GM12873 (cell line): ENCODE results near the gene NTNG1.

Experiments used
- TF ChIP-seq, protein P1 (sequence below): IDR thresholded peaks from 2 replicates; pipeline ENCODE4 v1.5.1; 2012; ENCODE audit warnings: low read depth, mild to moderate bottlenecking, moderate library complexity, low read length, control low read depth; ENCODE audit not compliant: insufficient read depth; ENCODE audit errors: missing control alignments

The NTNG1 gene

DNA sequence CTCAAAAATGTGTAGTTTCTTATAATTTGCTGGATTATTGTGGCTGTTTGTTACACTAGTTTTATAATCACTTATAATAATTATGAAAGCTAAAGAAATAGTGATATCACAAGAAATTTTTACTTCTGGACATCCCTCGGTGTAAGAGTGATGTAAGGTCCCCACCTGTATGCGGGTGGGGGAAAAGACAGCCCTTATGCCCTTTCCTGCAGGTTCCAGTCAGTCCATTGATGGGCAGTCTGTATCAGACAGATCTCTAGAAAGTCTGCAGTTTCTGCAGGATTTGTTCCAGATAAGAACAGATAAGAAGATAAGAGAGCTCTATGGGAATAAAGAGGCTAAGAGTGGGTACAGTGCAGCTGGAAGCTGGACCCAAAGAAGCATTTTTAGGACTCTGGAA lies 89.3 kb downstream of the NTNG1 start:
- TF ChIP-seq, protein P1, sequence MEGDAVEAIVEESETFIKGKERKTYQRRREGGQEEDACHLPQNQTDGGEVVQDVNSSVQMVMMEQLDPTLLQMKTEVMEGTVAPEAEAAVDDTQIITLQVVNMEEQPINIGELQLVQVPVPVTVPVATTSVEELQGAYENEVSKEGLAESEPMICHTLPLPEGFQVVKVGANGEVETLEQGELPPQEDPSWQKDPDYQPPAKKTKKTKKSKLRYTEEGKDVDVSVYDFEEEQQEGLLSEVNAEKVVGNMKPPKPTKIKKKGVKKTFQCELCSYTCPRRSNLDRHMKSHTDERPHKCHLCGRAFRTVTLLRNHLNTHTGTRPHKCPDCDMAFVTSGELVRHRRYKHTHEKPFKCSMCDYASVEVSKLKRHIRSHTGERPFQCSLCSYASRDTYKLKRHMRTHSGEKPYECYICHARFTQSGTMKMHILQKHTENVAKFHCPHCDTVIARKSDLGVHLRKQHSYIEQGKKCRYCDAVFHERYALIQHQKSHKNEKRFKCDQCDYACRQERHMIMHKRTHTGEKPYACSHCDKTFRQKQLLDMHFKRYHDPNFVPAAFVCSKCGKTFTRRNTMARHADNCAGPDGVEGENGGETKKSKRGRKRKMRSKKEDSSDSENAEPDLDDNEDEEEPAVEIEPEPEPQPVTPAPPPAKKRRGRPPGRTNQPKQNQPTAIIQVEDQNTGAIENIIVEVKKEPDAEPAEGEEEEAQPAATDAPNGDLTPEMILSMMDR, result no peak

DNA sequence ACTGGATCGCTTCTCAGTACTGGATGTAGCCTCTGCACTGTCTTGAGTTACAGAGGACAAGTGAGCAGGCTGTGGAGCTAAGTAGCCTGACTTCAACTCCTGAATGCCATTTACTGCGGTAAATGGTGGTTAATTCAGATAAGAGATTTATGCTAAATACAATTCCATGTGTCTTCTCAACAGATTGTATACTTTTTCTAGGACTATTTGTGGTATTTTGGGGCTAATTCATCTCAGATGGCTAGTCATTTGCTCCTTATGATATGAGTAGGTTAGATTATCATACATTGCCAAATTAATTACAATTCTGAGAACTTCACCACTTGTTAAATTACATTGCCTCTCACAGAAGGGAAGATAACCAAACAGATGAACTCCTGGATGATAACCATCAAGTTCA lies 90.5 kb downstream of the NTNG1 start:
- TF ChIP-seq, protein P1, result no peak

DNA sequence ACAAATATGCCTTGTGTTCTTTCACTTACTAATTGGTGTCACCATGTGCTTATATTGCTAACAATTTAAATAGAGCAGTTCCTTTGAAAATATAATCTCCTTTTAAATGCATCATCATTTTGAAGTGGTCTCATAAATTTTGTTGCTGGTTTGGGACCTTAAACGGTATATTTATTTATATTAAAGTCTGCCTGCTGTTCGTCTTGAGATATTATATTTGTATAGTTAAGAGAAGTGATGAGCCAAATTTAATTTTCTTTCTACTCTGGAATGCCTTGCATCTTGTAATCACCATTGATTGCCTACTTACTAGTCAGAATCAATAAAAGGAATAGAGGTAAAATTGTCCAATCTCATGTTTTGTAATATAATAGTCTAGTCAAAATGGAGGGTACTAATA lies 91.6 kb downstream of the NTNG1 start:
- TF ChIP-seq, protein P1, result no peak

DNA sequence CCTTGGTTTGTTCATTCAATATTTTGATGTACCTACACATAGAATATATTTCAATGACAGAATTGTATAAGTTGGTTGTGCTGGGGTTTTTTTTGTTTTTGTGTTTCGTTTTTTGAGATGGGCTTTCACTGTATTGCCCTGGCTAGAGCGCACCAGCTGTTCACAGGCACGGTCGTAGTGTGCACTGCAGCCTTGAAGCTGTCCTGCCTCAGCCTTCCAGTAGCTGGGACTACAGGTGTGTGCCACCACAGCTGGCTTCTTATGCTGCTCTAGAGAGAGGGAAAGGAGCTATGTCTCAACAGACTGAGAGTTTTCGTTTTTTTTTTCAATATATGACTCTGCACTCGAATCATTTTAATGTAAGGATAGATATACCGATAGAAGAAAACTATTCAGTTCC lies 102.6 kb downstream of the NTNG1 start:
- TF ChIP-seq, protein P1, result no peak

DNA sequence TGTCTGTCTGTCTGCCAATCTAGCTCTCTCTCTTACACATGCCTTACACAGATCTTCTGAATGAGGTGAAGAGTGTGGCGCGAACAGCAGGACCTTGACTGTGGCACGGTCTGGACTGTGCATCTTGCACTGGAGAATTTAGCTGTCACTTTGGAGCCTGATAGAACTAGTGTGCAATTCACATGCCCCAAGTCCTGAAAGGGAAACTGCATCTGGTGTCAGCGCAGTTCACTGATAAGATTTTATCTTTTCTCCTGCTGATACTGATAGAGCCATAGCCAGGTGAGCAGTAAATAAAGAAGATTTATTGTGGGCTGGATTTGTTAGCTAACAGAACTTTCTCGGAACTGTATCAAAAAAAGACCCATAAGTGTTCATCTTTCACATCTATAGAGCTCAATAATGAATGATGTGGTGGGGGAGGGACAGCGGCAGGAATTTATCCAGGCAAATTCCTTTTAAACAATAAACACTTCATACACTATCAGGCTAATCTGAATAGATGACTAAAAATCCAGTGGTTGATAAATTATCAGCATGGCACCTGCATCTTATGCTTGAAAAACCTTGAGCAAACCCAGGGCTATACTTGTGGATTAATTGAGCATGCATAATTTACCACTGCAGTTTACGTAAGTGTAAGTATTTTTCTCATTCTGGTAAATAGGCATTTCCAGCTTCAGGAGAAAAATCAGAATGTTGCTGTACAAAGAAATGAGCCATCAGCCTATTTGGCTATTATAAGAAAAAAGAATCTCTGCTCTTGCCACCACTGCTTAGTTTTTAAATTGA lies 104.1 kb downstream of the NTNG1 start:
- TF ChIP-seq, protein P1, result no peak

DNA sequence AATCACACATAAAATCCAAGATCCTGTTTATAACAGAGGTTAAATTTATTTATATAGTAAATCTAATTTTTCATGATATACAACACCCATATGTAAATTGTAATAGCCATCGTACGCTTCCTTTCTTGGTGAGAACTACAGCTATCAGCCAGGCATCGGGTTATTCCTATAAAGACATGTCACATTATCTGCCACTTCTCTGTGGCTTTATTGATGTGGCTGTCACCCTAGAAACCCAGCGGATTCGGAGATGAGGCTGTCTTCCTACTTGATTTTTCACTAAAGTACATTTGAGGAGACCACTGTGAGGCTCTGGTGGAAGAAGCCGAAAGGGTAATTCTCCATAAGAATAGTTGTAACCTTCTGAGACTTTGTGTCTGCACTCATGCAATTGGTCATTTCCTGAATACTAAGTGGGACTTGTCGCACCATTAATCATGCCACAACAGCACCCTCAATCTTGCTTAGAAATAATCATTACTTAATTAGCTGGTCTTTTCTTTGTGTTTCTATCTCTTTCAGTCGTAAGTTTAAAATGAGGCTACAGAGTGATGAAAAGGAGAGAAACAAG lies 106.0 kb downstream of the NTNG1 start:
- TF ChIP-seq, protein P1, result no peak

DNA sequence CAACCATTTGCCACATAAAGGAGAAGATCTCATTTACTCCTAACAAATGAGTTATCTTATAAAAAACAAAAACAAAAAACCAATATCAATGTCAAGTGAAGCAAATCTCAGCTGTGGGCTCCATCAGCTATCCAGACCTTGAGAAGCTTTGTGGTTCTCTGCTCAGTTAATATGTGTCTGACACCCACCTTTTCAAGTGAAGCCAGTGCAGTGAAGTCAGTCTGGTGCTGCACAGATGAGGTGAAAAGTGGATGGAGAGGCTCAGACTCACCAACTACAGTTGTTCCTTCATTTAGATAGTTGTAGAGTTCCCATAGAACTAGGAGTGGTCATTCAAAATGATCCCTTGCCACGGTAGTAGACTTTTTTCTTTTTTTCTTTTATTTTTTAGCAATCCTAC lies 106.8 kb downstream of the NTNG1 start:
- TF ChIP-seq, protein P1, result no peak
